HG02840 (cell line): ENCODE results near the gene PHF12.

Experiments
- ATAC-seq: cut with Tn5 transposase; IDR thresholded peaks from one replicate; pipeline ENCODE4 v1.9.1; 2021; ENCODE audit warnings: mild to moderate bottlenecking, moderate library complexity, moderate number of reproducible peaks; ENCODE audit not compliant: unreplicated experiment, low FRiP score

Gene PHF12

GRCh38 chr17:28865946-28866752, 85.2 kb downstream of the PHF12 start:
- no peak for ATAC-seq

GRCh38 chr17:28864991-28865849, 86.1 kb downstream of the PHF12 start:
- no peak for ATAC-seq

- no peak for ATAC-seq
These were observed 87.4 kb downstream of the PHF12 start for GRCh38 chr17:28863953-28864352.

DNA sequence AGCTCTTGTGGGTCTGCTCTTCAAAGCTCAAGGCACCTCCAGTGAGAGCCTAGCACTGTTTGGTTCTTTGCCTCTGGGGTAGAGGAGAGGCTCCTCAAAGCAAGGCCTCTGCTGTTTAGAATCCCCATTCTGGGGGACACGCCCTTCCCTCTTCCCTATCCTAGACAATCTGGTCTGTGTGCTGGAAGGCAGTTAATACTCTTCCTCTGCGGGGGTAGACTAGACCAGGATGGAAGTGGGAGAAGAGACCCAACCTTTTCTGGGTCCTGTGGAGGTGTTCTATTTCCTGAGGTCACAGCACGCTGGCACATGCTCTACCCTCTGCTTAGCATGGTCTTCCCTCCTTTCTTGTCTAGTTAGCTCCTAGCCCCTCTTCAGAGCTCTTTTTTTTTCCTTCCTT, 88.8 kb downstream of the PHF12 start:
- no peak for ATAC-seq

- no peak for ATAC-seq
These were observed 89.7 kb downstream of the PHF12 start for GRCh38 chr17:28861393-28862203.

DNA sequence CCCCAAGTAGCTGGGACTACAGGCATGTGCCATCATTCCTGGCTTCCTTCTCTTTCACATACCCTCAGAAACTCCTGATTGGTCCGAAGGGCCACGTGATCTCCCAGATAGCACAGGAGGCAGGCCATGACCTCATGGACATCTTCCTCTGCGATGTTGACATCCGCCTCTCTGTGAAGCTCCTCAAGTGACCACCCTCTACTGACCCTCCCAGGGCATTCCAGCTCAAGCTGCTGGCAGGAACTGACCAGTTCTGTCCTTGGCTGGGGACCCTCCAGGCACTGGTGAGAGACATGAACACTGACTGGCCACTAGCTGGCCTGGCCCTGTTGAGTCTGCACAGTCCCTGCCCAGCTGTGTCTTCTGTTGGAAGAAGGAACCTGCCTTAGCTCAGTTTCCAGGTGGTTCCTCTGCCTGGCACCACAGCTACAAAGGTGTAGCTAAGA, 90.9 kb downstream of the PHF12 start:
- ATAC-seq, result no peak

DNA sequence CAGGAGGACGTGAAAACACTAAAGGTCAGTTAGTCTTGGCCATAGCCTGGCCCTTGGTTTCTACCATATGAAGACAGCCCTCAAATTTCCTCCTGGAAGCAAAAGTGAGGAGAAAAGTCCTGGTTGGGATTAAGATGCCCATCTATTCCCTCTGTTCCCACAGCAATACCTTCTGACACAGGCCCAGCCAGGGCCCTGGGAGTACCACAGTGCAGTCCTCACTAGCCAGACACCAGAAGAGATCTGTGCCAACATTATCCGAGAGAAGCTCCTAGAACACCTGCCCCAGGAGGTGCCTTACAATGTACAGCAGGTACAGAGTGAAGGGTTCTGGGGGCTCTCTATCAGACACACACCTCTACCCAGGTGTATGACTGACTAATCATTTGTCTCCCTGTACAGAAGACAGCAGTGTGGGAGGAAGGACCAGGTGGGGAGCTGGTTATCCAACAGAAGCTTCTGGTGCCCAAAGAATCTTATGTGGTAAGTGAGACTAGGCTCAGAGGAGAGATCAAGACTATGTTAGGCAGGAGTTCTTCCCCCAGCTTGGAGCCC, 92.4 kb downstream of the PHF12 start:
- ATAC-seq, result no peak

GRCh38 chr17:28857905-28858800, 93.2 kb downstream of the PHF12 start:
- no peak for ATAC-seq

DNA sequence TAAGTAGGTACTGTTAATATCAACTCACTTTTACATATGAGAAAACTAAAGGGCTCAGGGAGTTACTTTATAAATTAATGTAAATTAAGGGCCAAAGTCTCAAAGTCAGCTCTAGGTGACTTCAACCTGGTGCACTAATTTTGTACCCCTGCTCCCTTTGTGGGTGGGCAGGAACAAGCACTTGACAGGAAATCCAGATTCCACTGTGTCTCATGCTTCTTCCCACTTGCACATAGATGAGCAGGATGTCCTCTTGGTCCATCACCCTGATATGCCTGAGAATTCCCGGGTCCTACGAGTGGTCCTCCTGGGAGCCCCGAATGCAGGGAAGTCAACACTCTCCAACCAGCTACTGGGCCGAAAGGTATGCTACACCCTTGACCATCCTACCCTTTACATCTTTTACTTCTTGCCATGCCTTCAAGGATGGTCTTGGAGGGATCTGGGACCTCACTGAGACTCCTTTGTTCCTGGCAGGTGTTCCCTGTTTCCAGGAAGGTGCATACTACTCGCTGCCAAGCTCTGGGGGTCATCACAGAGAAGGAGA, 95.2 kb downstream of the PHF12 start:
- no peak for ATAC-seq

DNA sequence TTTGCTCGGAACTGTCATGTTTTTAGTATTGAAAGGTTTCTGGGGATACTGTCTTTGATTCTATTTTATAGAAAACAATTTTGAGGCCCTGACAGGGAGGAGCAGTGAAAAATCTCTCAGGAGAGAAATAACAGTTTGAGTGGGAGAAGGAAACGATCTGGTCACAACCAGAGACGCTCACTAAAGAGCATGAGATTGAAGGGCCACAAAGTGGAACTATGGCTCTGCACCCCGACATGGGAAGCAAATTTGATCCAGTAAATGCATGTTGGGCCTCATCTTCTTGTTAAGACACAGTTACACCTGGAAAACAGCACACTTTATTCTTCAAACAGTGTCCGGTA, 96.0 kb downstream of the PHF12 start:
- no peak for ATAC-seq
